ENCODE results near the gene CDK16.

- TF ChIP-seq CREB5 (CRISPR knock-in tag; IDR thresholded peaks at IDR 0.05; ENCODE audit: low read depth) (no peak), OSR1 (CRISPR knock-in tag; IDR thresholded peaks at IDR 0.05) (no peak), PATZ1 (CRISPR knock-in tag; IDR thresholded peaks at IDR 0.05; ENCODE audit: borderline replicate concordance) (no peak), ZNF565 (CRISPR knock-in tag; conservative IDR thresholded peaks at IDR 0.05; ENCODE audit: low read depth) (no peak), ESRRG (CRISPR knock-in tag; IDR thresholded peaks at IDR 0.05) (no peak), SNAI2 (CRISPR knock-in tag; IDR thresholded peaks at IDR 0.05) (no peak), RARB (CRISPR knock-in tag; IDR thresholded peaks at IDR 0.05) (no peak), CSDC2 (CRISPR knock-in tag; IDR thresholded peaks at IDR 0.05) (no peak), ZNF70 (CRISPR knock-in tag; IDR thresholded peaks at IDR 0.05) (no peak)
Observed at GRCh38 chrX:47180346-47180745, 38.1 kb upstream of the CDK16 start.

Data from SK-N-SH treated with all-trans-retinoic acid at 6 μM for 48 hours (cell line).